ENCODE data around the gene MRPL46.

- no peak for TF ChIP-seq CTCF (IDR thresholded peaks at IDR 0.05)
- no peak for TF ChIP-seq POLR2A (IDR thresholded peaks at IDR 0.05)
Measured at GRCh38 chr15:88467935-88468528, 844 bp upstream of the MRPL46 start.

All from testis (tissue), 2 donors.